ENCODE data around the gene NDUFB8.

Gene NDUFB8

GRCh38 chr10:100569687-100570481 is 40.2 kb upstream of the NDUFB8 start:
- peak; percentile 61 for DNase-seq
- Histone ChIP-seq H3K36me3 (no peaks in the 10 kb centered on the region), H3K27ac (no peak overlapping the region), H3K27me3 (ENCODE audit: insufficient read depth, low read depth, severe bottlenecking) (peaks cover 12% of the 10 kb centered on the region), H3K9me3 (ENCODE audit: severe bottlenecking) (peaks cover 3% of the 10 kb centered on the region), H3K4me3 (ENCODE audit: low read depth, low read length) (peak overlapping the region; percentile 46)
- peak; percentile 57 for TF ChIP-seq CTCF (IDR thresholded peaks at IDR 0.05; ENCODE audit: low read depth, low read length)

- peak; percentile 75 for DNase-seq
- no peak for TF ChIP-seq CTCF (IDR thresholded peaks at IDR 0.05; ENCODE audit: low read depth, low read length)
- H3K36me3 ChIP-seq: no peaks in the 10 kb centered on the region
- H3K27ac ChIP-seq: no peak overlapping the region; the same call in 1 of the 2 replicates
- peaks cover 3% of the 10 kb centered on the region for H3K9me3 ChIP-seq (ENCODE audit: severe bottlenecking)
- H3K27me3 ChIP-seq (ENCODE audit: insufficient read depth, low read depth, severe bottlenecking): peaks cover 2% of the 10 kb centered on the region
- H3K4me3 ChIP-seq (ENCODE audit: low read depth, low read length): no peak overlapping the region
These were observed 39.2 kb upstream of the NDUFB8 start for GRCh38 chr10:100568912-100569311.

- Histone ChIP-seq H3K36me3 (no peaks in the 10 kb centered on the region), H3K9me3 (ENCODE audit: severe bottlenecking) (peaks cover 3% of the 10 kb centered on the region), H3K27me3 (ENCODE audit: insufficient read depth, low read depth, severe bottlenecking) (peaks cover 9% of the 10 kb centered on the region), H3K27ac (no peak overlapping the region), H3K4me3 (ENCODE audit: low read depth, low read length) (no peak overlapping the region)
- peak; percentile 1 for DNase-seq
- no peak for TF ChIP-seq CTCF (IDR thresholded peaks at IDR 0.05; ENCODE audit: low read depth, low read length)
These were observed 38.2 kb upstream of the NDUFB8 start for GRCh38 chr10:100567826-100568225.

- H3K36me3 ChIP-seq: no peaks in the 10 kb centered on the region
- DNase-seq: peak; percentile 2
- H3K4me3 ChIP-seq (ENCODE audit: low read depth, low read length): no peak overlapping the region
- no peak overlapping the region for H3K27ac ChIP-seq
- peaks cover 3% of the 10 kb centered on the region for H3K9me3 ChIP-seq (ENCODE audit: severe bottlenecking)
- peaks cover 15% of the 10 kb centered on the region for H3K27me3 ChIP-seq (ENCODE audit: insufficient read depth, low read depth, severe bottlenecking)
- TF ChIP-seq CTCF (IDR thresholded peaks at IDR 0.05; ENCODE audit: low read depth, low read length): no peak
These were observed 37.6 kb upstream of the NDUFB8 start for GRCh38 chr10:100567249-100567648.

GRCh38 chr10:100566561-100566960 is 36.9 kb upstream of the NDUFB8 start:
- Histone ChIP-seq H3K27ac (no peak overlapping the region), H3K36me3 (no peaks in the 10 kb centered on the region), H3K9me3 (ENCODE audit: severe bottlenecking) (peaks cover 3% of the 10 kb centered on the region), H3K27me3 (ENCODE audit: insufficient read depth, low read depth, severe bottlenecking) (peaks cover 16% of the 10 kb centered on the region), H3K4me3 (ENCODE audit: low read depth, low read length) (no peak overlapping the region)
- TF ChIP-seq CTCF (IDR thresholded peaks at IDR 0.05; ENCODE audit: low read depth, low read length): no peak
- DNase-seq: no peak
